ENCODE measurements around the gene JAZF1.

JAZF1 gene

DNA sequence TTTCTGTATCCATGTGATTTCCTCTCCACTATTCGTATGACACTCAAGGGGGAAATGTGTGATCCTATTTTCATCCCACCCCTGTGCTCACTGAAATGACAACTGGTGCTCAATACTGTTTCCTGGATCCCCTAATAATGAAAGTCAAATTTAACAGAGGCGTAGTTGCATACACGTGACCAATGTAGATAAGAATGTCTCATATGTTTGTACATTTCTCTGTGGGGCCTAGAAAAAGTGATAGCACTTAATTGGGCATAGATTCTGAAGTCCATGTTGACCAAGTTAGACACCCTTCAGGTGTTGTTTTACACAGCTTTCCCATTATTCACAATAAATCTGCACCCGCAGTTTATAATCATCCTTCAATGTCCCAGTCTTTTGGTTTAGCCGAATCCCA, 59.1 kb downstream of the JAZF1 start:
- no peak for DNase-seq (ENCODE audit: low read depth in 1 of 2, low spot score in 1 of 2)
- in situ Hi-C loops (cut with HindIII; ENCODE audit: low pct_unique_long_range_greater_than_20kb, low sequenced_read_pairs) = no loop called here
- no peak for TF ChIP-seq JUND (IDR thresholded peaks at IDR 0.05; ENCODE audit: low read depth)

- no peak for TF ChIP-seq JUND (IDR thresholded peaks at IDR 0.05; ENCODE audit: low read depth)
- DNase-seq (ENCODE audit: low read depth in 1 of 2, low spot score in 1 of 2) = no peak
- in situ Hi-C loops (cut with HindIII; ENCODE audit: low pct_unique_long_range_greater_than_20kb, low sequenced_read_pairs) = no loop called here
These were observed 64.6 kb downstream of the JAZF1 start for GRCh38 chr7:28116041-28116440.

- in situ Hi-C loops (cut with HindIII; ENCODE audit: low pct_unique_long_range_greater_than_20kb, low sequenced_read_pairs) = no loop called here
- no peak for TF ChIP-seq JUND (IDR thresholded peaks at IDR 0.05; ENCODE audit: low read depth)
- no peak for DNase-seq (ENCODE audit: low read depth in 1 of 2, low spot score in 1 of 2)
These were observed 65.3 kb downstream of the JAZF1 start for GRCh38 chr7:28115261-28115660.

DNA sequence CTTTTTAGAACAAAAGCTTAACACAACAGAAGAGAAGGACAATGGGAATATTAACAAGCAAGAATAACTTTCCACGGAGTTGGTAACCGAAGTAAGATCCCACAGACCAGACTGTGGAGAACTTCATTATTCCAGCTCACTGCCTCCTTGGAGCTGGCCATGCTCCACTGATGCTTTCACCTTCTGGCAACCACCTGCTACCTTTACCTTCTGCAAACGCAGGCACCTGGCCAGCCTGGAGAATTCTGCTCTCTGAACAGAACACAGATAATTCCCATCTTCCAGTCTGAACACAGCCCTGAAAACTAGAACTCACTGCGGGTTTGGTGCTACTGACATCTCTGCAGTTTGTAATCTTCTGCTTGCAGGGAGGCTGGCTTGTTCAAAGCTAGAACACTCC, 66.5 kb downstream of the JAZF1 start:
- TF ChIP-seq JUND (IDR thresholded peaks at IDR 0.05; ENCODE audit: low read depth) = no peak
- no peak for DNase-seq (ENCODE audit: low read depth in 1 of 2, low spot score in 1 of 2)
- in situ Hi-C loops (cut with HindIII; ENCODE audit: low pct_unique_long_range_greater_than_20kb, low sequenced_read_pairs) = no loop called here

DNA sequence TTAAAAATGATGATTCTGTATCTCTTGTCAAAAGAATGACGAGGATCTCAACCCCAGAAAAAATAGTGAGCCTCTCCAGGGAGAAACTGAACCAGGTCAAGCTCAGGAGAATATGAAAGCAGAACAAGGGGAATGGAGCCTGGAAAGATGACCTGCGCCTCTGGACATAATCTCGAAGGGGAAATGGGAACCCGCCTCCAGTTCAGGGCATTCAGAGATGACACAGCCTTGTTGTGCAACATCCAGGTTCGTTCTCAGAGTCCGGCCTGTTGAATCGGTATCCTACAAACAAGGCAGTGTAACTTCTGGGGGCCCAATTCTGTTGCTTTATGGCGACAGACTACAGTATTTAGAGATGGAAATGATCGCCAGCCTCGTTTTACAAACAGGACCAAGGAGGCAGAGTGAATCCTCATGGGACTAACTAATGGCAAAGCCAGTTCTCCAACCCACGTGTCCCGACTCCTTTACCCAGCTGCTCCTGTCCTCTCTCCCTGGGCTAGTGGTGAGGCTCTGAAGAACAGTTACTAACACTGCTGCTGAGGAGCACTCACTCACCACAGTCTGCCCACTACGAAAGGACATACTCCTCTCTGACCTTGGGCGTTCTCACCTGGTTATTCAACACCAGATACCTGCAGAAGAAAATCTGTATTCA, 67.6 kb downstream of the JAZF1 start:
- in situ Hi-C loops (cut with HindIII; ENCODE audit: low pct_unique_long_range_greater_than_20kb, low sequenced_read_pairs) = no loop called here
- TF ChIP-seq JUND (IDR thresholded peaks at IDR 0.05; ENCODE audit: low read depth) = no peak

DNA sequence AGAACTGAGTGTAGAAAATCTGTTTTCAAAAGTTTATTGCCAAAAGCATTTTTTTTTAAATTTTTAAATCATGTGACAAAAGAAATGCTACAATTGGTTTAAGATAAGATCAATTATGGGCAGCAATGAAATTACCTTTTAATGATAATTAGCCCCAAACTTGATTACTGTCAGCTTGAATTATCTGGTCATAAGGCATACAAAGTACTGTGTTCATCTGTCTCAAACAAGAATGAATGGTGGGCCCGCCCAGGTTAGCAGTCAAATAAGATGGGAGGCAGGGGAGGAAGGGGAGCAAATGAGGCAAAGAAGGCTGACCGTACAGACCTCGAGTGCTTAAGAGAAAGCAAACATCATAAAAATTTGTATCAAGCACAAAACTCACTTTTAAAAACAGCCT, 68.1 kb downstream of the JAZF1 start:
- no peak for TF ChIP-seq JUND (IDR thresholded peaks at IDR 0.05; ENCODE audit: low read depth)
- no peak for DNase-seq (ENCODE audit: low read depth in 1 of 2, low spot score in 1 of 2)
- in situ Hi-C loops (cut with HindIII; ENCODE audit: low pct_unique_long_range_greater_than_20kb, low sequenced_read_pairs) = no loop called here

More for the DNA sequence above, 67.6 kb downstream of the JAZF1 start:
- no peak for DNase-seq (ENCODE audit: low read depth in 1 of 2, low spot score in 1 of 2)

DNA sequence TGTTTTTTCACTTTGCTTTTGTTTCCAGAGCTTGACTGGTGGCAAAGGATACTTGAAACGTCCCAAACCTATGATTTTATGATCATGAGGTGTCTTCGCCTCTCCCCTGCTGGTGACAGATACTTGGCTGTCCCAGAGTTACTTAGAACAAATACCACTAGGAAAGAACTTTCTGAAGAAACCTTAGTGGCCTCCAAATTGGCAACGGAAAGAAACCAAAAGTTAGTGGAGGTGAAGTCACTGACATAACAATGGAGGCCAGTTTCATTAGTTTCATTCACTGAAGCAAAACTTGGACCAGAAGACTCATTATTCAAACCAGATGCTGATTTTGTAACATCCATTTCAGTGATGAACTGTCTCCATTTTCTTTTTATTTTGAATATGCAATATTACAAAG, 68.6 kb downstream of the JAZF1 start:
- in situ Hi-C loops (cut with HindIII; ENCODE audit: low pct_unique_long_range_greater_than_20kb, low sequenced_read_pairs) = no loop called here
- no peak for DNase-seq (ENCODE audit: low read depth in 1 of 2, low spot score in 1 of 2)
- no peak for TF ChIP-seq JUND (IDR thresholded peaks at IDR 0.05; ENCODE audit: low read depth)

DNA sequence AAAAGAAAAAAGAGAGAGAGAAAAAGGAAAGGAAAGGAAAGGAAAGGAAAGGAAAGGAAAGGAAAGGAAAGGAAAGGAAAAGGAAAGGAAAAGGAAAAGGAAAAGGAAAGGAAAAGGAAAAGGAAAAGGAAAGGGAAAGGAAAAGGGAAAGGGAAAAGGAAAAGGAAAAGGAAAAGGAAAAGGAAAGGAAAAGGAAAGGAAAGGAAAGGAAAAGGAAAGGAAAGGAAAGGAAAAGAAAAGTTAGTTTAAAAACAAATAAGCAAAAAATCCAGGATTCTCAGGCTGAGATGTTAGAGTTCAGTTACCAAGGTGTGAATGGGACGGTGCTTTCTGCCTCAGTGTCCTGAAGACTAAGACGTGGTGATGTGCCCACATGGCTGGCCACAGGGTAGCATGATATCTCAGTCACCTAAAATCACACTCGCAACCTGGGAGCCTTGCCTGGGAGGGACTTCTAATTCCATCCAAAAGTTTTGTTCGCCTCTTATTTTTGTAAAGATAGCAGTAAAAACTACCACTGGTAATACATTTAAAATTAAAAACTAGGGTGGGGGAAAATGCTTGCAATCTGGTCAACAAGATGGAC, 70.1 kb downstream of the JAZF1 start:
- no peak for TF ChIP-seq JUND (IDR thresholded peaks at IDR 0.05; ENCODE audit: low read depth)
- DNase-seq (ENCODE audit: low read depth in 1 of 2, low spot score in 1 of 2) = no peak
- in situ Hi-C loops (cut with HindIII; ENCODE audit: low pct_unique_long_range_greater_than_20kb, low sequenced_read_pairs) = no loop called here

- in situ Hi-C loops (cut with HindIII; ENCODE audit: low pct_unique_long_range_greater_than_20kb, low sequenced_read_pairs) = no loop called here
- TF ChIP-seq JUND (IDR thresholded peaks at IDR 0.05; ENCODE audit: low read depth) = no peak
These were observed 71.8 kb downstream of the JAZF1 start for GRCh38 chr7:28108747-28109146.

GRCh38 chr7:28107960-28108359, 72.6 kb downstream of the JAZF1 start:
- no peak for TF ChIP-seq JUND (IDR thresholded peaks at IDR 0.05; ENCODE audit: low read depth)
- in situ Hi-C loops (cut with HindIII; ENCODE audit: low pct_unique_long_range_greater_than_20kb, low sequenced_read_pairs) = no loop called here
- no peak for DNase-seq (ENCODE audit: low read depth in 1 of 2, low spot score in 1 of 2)

More at GRCh38 chr7:28108747-28109146, 71.8 kb downstream of the JAZF1 start:
- DNase-seq (ENCODE audit: low read depth in 1 of 2, low spot score in 1 of 2) = no peak

DNA sequence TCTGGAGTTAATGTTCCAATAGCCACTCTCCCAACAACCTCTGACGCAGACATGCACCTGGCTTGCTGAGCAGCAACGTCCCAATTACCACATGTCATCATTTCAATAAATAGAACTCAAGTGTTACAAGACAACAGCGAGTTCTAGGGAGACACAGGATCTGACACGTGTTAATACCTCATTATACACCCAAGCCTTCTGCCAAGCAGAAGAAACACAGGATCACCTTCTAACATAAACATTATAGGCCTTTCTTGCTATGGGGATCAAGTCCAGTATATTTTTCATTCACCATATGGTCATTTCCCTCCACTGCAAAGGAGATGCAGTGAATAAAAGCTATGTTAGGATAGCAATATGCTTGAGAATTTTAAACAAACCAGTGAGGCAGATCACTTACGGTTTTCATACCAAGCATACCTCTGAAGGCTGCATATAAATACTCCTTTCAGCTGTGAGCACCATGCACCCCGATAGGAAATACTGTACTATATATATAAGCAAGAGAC, 74.2 kb downstream of the JAZF1 start:
- no peak for DNase-seq (ENCODE audit: low read depth in 1 of 2, low spot score in 1 of 2)
- in situ Hi-C loops (cut with HindIII; ENCODE audit: low pct_unique_long_range_greater_than_20kb, low sequenced_read_pairs) = no loop called here
- no peak for TF ChIP-seq JUND (IDR thresholded peaks at IDR 0.05; ENCODE audit: low read depth)

DNA sequence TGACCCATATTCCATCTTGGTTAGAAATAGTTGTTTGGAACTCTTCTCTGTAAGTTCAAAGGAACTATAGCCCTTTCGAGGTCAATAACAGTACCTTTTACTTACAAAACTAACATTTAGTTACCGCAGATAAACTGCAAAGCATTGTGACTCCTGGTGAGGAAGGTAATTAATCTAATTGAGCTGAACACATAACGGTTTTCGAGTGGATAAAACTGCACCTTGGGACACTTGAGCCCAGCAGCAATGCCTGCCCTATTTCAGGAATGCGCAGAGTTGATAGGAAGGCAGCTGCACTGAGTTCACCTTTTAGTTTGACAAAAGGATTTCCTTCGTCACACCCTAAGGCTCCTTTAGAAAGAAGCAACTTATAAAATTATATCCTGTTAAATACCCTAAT, 75.4 kb downstream of the JAZF1 start:
- no peak for DNase-seq (ENCODE audit: low read depth in 1 of 2, low spot score in 1 of 2)
- in situ Hi-C loops (cut with HindIII; ENCODE audit: low pct_unique_long_range_greater_than_20kb, low sequenced_read_pairs) = no loop called here
- no peak for TF ChIP-seq JUND (IDR thresholded peaks at IDR 0.05; ENCODE audit: low read depth)

GRCh38 chr7:28104811-28105210, 75.8 kb downstream of the JAZF1 start:
- TF ChIP-seq JUND (IDR thresholded peaks at IDR 0.05; ENCODE audit: low read depth) = no peak
- in situ Hi-C loops (cut with HindIII; ENCODE audit: low pct_unique_long_range_greater_than_20kb, low sequenced_read_pairs) = no loop called here
- DNase-seq (ENCODE audit: low read depth in 1 of 2, low spot score in 1 of 2) = no peak
